HG02943 (cell line): ENCODE results near the gene UFSP2.
A peak's percentile ranks its signal among the peaks of the same experiment; 100 is the strongest.

Experiments
- ATAC-seq: cut with Tn5 transposase; IDR thresholded peaks from one replicate; pipeline ENCODE4 v1.9.1; 2021; ENCODE audit warnings: mild to moderate bottlenecking, low read depth, moderate library complexity; ENCODE audit not compliant: unreplicated experiment

UFSP2 gene

DNA sequence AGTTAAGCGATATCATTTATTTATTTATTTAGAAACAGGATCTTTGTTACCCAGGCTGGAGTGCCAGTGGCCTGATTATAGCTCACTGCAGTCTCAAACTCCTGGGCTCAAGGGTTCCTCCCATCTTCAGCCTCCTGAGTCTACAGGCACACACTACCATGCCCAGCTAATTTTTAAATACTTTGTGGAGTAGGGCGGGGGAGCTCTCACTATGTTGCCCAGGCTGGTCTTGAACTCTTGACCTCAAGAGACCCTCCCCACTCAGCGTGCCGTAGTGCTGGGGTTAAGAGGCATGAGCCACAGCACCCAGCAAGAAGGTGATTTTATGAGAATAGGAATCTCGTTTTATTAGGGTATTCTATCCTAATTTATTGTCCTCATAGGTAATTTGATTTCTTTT lies 3.9 kb upstream of the UFSP2 start:
- no peak for ATAC-seq

DNA sequence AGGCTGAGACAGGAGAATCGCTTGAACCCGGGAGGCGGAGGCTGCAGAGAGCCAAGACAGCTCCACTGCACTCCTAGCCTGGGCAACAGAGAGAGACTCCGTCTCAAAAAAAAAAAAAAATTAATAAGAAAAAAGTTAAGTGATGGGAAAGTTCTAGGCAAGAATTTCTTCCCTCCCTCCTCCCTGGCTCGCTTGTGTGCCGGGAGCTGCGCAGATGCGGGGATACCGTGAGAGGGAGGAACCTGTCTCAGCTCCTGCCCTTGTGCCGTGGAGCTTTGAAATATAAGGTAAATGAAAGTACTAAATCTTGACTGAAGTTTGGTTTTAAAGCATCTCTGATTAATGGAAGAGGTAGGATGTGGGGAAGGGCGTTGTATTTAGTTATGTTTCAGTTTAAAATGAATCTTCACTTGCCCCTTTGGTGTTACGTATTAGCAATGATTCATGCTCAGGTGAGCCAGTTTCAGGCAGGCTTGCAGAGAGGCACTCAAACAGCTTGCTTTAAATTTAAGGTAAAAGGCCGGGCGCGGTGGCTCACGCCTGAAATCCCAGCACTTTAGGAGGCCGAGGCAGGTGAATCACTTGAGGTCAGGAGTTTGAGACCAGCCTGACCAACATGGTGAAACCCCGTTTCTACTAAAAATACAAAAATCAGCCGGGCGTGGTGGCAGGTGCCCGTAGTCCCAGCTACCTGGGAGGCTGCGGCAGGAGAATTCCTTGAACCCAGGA lies 1.4 kb upstream of the UFSP2 start:
- ATAC-seq = no peak

DNA sequence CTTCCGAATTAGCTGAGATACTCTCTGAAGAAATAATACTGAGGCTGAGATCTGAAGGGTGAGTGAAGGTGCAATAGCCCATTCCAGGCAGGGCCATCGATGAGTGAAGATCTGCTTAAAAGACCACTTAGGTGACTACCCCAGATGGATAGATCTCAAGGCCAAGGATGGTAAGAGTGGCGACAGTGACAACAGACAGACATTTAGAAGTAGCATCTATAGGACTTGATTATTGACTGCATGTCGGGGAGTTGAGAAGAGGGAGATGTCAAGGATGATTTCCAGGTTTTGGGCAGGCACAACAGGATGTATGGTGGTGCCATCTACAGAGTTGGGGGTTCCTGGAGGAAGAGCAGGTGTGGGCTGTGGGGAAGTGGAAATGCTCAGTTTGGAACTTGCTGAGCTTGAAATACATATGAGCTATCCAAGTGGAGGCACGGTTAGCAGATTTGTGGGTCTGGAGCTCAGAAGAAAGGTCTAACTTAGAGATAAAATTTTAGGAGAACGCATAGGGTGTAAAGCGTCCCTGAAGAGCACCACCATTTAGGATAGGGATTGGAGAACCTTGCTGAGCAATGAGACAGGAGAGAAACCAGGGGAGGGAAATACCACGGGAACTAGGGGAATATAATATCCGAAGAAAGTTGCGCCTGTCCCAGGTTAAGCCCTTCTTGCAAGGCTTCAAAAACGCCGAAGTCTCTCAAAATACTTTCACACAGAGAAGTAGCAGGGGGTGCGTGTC lies 688 bp downstream of the UFSP2 start:
- ATAC-seq = peak; percentile 18

DNA sequence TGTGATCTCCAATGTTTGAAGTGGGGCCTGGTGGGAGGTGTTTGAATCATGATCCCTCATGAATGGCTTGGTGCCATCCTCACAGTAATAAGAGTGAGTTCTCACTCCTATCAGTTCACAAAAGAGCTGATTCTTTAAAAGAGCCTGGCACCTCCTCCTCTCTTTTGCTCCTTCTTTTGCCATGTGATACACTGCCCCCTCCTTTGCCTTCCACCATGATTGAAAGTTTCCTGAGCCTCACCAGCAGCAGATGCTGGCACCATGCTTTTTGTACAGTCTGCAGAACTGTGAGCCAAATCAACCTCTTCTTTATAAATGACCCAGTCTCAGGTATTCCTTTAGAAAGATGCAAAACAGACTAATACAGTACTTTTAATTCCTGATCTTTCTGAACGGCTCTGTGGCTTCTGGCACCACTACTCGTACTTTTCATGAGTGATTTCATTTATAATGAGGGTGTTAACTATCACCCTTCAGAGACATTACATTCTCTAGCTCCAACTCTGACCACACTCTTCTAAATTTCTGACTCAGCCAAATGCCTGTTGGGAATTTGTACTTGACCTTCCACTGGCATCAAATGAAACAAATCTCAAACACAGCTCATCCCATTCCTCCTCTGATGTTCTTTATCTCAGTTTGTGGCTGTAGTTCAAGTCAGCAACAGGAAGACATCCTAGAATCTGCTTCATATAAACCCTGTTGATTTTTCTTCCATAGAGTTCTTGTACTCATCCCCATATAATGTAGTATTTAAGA lies 4.2 kb downstream of the UFSP2 start:
- ATAC-seq = no peak

DNA sequence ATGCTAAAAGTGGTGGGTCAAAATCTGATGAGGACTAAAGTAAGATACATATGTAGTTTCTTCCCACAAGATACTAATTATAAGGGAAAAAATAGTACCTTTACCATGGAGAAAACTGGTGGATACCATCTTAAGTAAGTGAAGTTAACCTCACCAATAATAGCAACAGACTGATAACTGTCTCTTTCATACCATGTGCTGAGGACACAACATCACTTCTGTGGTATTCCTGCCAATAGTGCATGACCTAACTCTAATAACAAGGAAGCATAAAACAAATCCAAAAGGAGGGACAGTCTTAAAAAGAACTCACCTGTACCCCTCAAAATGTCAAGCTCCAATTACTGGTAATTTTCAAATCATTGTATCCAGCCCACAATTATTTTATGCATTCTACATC lies 8.8 kb downstream of the UFSP2 start:
- no peak for ATAC-seq

DNA sequence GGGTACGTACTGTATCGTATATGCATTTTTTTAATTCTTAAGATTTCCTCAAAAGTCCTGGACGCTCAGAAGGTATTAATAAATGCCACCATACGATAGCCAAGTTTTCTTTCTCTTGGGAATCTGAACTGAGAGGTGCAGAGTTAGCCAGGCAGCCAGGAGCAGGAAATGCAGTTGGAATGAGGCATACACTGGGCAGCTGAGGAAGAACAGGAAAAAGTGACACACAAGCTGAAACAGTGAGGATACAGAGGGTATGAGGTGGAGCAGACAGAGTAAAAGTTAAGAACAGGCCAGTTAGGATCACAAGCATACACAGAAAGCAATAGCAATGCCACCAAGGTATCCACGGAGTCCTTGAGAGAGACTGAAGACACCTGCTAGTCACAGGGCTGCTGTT lies 13.4 kb downstream of the UFSP2 start:
- ATAC-seq = no peak

DNA sequence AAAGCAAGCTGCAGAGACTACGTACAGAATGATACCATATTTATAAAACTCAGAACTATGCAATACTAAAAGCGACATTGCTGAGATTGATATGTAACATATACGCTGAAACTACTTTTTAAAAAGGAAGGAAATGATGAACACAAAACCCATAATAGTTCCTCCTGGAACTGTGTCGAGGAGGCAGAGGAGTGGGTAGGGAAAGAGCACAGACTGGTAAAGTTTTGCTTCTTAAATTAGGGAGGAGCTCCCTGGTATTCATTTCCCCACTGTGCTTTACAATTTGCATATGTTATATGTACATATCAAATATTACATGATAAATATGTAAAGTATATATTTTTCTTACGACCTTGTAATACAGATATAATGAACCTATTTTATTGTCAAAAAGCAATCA lies 13.9 kb downstream of the UFSP2 start:
- no peak for ATAC-seq

DNA sequence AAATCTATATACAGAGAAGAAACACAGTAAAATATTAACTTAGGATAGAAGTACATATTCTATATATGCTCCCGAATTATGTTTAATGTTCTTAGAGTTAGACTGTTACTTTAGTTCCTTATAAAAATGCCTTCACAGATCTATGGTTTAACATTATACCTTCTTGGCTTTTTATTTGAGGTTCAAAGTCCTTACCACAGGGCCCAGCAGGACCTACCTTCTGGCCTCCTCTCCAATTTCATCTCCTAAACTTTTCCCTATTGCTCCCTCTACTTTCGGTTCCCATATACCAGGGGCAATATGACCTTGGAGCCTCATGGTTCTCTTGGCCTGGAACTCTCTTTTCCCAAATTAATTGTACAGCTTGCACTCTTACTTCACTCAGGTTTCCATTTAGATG lies 17.3 kb downstream of the UFSP2 start:
- ATAC-seq = no peak

DNA sequence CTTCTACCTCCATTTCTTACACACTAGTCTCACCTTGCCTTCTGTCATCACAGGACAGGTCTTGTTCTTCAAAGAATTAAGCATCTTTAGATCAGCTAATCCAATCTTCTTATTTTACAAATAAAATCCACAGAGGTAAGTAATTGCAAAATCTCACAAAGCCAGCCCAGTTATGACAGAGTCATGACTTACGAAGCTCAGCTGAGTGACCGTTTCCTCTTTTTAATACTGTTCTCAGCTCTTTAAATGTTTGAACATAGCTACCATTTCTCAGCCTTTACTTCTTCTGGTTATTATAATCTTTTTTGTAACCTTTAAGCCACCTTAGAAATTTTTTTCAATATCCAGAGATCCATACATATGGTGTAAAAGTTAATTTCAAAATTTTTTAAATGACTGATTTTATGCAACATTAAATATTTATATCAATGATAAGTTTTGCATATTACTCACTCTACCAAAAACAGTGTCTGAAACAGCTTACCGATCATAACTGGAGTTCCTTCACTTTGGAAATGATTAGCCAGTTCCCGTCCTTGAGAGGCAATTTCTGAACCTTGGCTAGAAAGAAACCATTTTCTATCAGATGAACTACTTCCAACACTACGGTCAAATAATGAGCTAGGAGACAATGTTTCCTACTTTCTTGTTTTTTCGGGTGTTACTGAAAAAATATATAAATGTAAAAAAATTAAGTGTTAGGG lies 20.3 kb downstream of the UFSP2 start:
- ATAC-seq = no peak

DNA sequence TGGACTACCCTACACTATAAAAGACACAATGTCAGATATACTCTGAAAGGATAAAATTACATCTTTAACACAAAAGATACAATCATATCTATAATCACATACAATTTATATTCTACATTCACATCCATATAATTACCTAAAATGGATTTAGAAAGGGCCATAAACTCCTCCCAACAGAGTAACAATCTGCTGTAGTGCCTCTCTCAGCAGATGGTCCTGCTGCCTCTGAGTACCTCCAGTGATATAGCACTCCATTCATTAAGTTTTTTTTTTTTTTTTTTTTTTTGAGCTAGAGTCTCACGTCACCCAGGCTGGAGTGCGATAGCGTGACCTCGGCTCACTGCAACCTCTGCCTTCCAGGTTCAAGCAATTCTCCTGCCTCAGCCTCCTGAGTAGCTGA lies 21.7 kb downstream of the UFSP2 start:
- no peak for ATAC-seq

DNA sequence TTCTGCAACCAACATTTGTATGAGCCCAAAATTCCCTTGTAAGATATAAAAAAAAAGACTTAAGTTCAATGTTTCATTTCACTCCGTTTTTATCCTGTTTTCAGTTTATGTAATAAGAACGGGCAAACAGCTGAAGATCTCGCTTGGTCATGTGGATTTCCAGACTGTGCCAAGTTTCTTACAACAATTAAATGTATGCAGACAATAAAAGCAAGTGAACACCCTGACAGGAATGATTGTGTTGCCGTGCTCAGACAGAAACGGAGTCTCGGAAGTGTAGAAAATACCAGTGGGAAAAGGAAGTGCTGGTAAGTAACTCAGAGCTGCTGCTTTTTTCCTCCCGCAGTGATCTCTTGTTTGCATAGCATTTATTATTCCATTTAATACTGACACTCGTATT lies 26.3 kb downstream of the UFSP2 start:
- ATAC-seq = no peak

DNA sequence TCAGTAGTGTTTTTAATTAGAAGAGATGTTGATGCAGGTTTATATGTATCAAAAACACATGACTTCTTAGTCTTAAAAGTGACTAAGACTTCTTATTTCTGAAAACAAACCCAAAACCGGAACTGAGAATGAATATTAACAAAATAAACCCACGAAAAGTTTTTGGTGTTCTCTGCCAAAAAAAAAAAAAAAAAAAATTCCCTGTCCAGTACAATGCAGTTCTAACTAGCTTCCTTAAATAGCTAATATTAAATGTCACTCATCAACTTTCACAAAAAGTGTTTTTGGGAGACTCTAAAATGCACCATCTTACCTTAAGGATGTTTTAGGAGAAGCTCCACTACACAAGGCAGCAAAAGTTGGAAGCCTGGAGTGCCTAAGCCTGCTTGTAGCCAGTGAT lies 27.1 kb downstream of the UFSP2 start:
- no peak for ATAC-seq

DNA sequence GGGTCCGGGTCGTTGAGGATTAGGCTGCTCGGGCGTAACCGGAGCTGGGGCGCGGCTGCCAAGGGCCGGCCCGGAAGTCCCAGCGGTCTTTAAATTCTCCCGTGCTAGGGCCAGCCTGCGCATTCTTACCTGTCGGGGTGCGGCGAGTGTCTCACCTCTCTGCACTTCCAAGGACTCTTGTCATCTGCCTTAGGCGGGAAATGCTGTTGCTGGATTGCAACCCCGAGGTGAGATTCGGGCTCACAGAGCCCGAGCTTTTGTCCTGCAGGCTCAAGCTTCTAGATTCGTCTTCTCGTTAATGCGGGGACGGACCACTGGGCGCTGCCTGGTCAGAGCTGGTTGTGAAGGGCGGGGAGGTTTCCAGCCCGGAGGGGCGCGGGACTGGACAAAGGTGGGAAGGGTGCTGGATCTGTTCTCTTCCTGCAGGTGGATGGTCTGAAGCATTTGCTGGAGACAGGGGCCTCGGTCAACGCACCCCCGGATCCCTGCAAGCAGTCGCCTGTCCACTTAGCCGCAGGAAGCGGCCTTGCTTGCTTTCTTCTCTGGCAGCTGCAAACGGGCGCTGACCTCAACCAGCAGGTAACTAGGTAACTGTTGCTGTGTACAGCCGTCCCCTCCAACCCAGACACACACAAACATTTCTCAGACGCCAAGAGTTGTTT lies 28.9 kb downstream of the UFSP2 start, which contains the start of gene ANKRD37:
Gene ANKRD37 (plus strand): TSS at position 118 of the 662 bp plus-strand sequence. CDS start 83 bp downstream, at position 201.
- peak; percentile 4 for ATAC-seq

DNA sequence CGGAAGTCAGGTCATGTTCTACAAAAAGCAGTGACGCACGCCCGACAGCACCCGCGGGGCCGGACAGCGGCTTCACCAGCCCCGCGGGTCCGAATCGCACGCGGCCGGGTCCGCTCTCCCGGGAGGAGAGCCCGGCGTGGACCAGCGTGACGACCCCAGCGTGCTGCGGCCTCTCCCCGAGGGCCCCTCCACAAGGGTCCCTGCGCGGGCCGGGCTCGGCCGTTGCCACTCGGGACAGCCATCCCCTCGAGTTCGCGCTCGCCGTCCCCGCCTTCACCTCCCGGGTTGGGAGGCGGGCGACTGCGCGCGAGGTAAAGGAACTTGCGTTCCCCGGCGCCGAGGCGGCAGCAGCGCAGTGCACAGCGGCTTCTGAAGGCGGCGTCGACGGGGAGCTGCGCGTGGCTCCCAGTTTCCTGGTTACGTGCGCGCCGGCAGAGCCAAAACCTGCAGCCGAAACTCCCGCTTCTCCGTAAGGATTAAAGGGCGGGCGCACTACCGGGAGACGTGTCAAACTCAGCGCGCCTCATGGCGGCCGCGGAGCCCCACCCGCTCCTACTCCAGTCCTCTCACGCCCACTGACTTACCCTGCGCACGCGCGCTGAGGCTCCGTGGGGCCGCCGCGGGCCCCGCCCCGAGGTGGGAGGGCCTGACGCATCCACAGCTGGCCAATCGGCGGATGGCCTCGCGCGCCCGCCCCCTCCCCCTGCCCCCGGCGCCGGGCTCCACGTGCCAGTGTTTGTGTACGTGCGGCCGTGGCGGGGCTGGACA lies 29.6 kb downstream of the UFSP2 start:
- peak; percentile 72 for ATAC-seq

DNA sequence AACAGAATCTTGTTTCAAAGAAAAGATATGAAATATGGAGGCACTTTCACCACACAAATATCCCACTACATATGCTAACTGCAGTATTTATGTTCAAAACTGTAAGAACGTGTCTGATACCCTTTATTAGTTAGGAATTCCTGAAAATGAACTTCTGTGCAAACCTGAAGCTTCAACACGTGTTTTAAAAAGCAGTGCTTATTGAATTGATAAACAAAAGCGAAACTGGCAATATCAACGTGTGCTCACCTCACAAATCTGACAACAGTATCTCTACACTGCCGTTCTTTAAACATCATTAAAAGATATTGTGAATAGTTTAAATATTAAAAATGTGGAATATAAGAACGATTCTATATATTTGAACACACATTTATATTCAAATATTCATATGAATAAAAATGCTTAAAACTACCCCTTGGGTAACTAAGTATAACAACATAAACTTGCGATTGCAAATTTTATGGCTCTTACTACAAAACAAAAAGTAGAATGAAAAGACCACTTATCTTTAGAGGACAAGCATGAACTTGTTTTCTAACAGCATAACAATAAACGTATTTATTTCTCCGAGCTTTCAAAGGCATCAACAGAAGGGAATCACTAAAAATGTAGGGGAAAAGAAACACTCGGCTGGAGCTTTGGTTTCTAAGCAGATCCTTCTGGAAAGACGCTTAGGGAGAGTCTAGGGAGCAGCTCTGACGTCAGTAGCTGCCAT lies 30.4 kb downstream of the UFSP2 start, which contains the start of gene LRP2BP:
Gene LRP2BP (minus strand): TSS at position 687 of the 718 bp plus-strand sequence. CDS start 17,738 bp downstream, outside the sequence.
- ATAC-seq = no peak

DNA sequence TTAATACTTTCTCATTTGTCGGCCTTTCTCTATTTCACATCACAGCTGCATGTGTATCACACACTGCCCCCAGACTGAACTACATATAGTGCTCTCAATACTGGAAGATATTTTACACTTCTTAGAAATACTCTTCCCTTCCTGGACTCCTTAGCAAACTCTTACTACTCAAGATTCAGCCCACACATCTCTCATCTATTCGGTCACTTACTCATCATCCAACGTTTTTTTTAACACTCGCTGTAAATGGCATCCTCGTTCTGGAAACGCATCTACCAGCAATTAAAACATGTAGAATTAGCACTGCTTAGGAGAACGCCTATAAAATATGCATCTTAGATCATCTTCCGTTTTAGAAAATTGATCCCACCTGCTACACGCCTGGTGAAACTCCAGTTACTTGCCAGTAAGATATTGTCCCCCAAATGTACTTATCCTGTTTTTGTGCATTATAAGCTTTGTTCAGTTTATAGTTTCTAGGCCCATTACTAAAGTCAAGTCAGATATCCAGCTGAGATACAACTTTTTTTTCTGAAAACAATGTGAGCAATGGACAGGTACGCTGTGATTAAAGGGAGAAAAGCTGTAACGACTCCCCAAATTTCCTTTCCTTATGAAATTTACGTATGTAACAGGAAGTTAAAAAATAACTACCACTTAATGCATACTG lies 31.1 kb downstream of the UFSP2 start:
- ATAC-seq = no peak

DNA sequence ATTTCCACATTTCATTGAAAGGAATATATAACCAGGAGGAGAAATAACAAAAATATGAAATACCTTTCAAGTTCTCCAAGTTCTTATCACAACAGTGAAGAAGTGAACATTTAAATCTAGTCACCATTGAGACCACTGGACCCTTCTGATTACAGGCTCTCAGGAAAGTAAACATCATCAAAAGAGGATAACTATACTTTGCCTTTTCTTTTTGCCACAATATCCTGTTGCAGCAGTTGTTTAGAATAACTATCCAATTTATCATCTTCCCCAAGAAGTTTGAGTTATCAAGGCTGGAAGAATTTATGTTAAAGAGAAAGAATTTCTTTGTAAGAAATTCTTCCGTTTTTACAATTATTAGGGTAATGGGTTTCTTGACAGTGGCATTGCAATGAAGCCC lies 33.6 kb downstream of the UFSP2 start:
- ATAC-seq = no peak

DNA sequence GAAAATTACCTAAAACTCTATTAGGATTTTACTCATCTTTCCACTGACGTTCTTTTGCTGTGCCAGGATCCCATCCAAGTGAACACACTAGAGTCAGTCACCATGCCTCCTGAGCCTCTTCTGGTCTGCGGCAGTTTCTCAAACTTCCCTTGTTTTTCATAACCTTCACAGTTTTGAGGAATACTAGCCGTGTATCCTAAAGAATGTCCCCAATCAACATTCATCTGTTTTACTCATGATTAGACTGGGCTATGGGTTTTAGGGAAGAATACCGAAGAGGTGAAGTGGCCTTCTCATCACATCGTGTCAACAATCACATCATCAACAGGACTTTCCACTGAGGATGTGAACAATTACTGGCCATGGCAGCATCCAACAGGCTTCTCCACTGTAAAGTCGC lies 34.8 kb downstream of the UFSP2 start:
- ATAC-seq = no peak
